H1 (cell line): ENCODE results near the gene LMNTD2. TPM values are rescaled to one million over a fixed set of nuclear protein-coding genes. Genes with fewer than 3 reads are reported as not detected.

Experiments
- ATF3 ChIP-seq: IDR thresholded peaks from 2 replicates; pipeline ENCODE4 v1.6.1; 2011; ENCODE audit warnings: low read depth, mild to moderate bottlenecking, low read length; ENCODE audit not compliant: insufficient read depth
- CHD1 ChIP-seq: IDR thresholded peaks from 2 replicates; pipeline ENCODE4 v1.6.1; 2012; ENCODE audit warnings: low read depth, low read length, improper control_type of control experiment
- CTCF ChIP-seq, 3 experiments: IDR thresholded peaks; 1 replicate in 2 of 3; 2 replicates in 1 of 3; pipeline versions ENCODE4 v1.5.1 to v1.6.1; 2011; ENCODE audit warnings: low read length in 3 of 3, mild to moderate bottlenecking in 3 of 3, inconsistent platforms in 2 of 3, low read depth in 1 of 3, moderate library complexity in 1 of 3; ENCODE audit not compliant: insufficient read depth in 1 of 3; ENCODE audit errors: control extremely low read depth in 1 of 3
- EGR1 ChIP-seq: IDR thresholded peaks from 2 replicates; pipeline ENCODE4 v1.6.1; 2011; ENCODE audit warnings: low read depth, low read length, borderline replicate concordance
- KDM1A ChIP-seq: fragments of 200-600, 300-600 bp; sonication (generic); IDR thresholded peaks from 2 replicates; pipeline ENCODE4 v1.7.1; 2016; ENCODE audit warnings: mild to moderate bottlenecking, low read length, borderline replicate concordance
- PHF8 ChIP-seq: fragments of 200-600 bp; sonication (generic); conservative IDR thresholded peaks from 2 replicates; pipeline ENCODE4 v1.7.1; 2012; ENCODE audit warnings: low read depth, mild to moderate bottlenecking, inconsistent platforms, low read length, moderate library complexity
- POLR2AphosphoS5 ChIP-seq: IDR thresholded peaks from 2 replicates; pipeline ENCODE4 v1.6.1; 2011; ENCODE audit warnings: low read depth, low read length
- SUZ12 ChIP-seq: fragments of 200-600 bp; sonication (generic); IDR thresholded peaks from 2 replicates; pipeline ENCODE4 v1.6.1; 2012; ENCODE audit warnings: mild to moderate bottlenecking, inconsistent platforms, low read length, moderate library complexity, mixed read lengths
- polyA plus RNA-seq, 7 experiments: library from polyadenylated mRNA; depleted of rRNA in 3 of 7; stranded (reverse) in 5 of 7; unstranded in 2 of 7; fragments of >200 nt in 5 of 7; fragments of 200-250 nt in 2 of 7; gene quantifications; 1 replicate in 5 of 7; 2 replicates in 1 of 7; 4 replicates in 1 of 7; pipeline versions ENCODE4 v1.2.1 to v1.2.3, GENCODE V29; 2011 to 2013; ENCODE audit warnings: missing spikeins in 2 of 7, mixed read lengths in 2 of 7
- total RNA-seq: library from RNA; stranded (reverse); fragmentation: NEBNext Ultra II Directional; extraction: Animal tissue kit (Norgen Biotek cat#: 25700); gene quantifications from 2 replicates; pipeline ENCODE4 v1.2.1, GENCODE V29; 2021

The LMNTD2 gene
- total and polyA plus RNA-seq, 2 of the 8 experiments (the other 6 are each of a cell fraction or from before 2014, with no cell fraction given) = 1.6 to 3.1 TPM

GRCh38 chr11:555780-556661 is 4.5 kb downstream of the LMNTD2 start (continued):
- TF ChIP-seq ATF3 = no peak
- no peak for TF ChIP-seq CTCF (IDR thresholded peaks at IDR 0.05; ENCODE audit: control extremely low read depth in 1 of 3, insufficient read depth in 1 of 3, low read depth in 1 of 3, low read length in 3 of 3)
- TF ChIP-seq CHD1 = no peak
- TF ChIP-seq EGR1 = no peak
- TF ChIP-seq POLR2AphosphoS5 = no peak
- TF ChIP-seq PHF8 = no peak
- no peak for TF ChIP-seq KDM1A
- TF ChIP-seq SUZ12 = peak; percentile 78
